Tibial nerve (tissue), 4 donors: ENCODE data around the gene GSG1.

ENCODE experiments used
- EP300 ChIP-seq, 2 donors: sonication (generic); formaldehyde crosslinking; IDR thresholded peaks; one replicate each; pipeline ENCODE4 v1.6.1; 2017; ENCODE audit warnings: antibody characterized with exemption in 2 of 2, mild to moderate bottlenecking in 1 of 2
- POLR2A ChIP-seq, 2 donors: fragments of 450-650 bp; IDR thresholded peaks; one replicate each; pipeline ENCODE4 v1.6.1; 2017; ENCODE audit warnings: antibody characterized with exemption in 2 of 2, mild to moderate bottlenecking in 2 of 2, moderate library complexity in 2 of 2
- TF ChIP-seq, protein P1 (sequence below), 5 experiments: fragments of 200-600 bp in 3 of 5; fragments of 450-650 bp in 2 of 5; sonication (generic) in 3 of 5; IDR thresholded peaks; one replicate each; pipeline ENCODE4 v1.5.1; 2016 to 2019; ENCODE audit warnings: antibody characterized with exemption in 5 of 5, mild to moderate bottlenecking in 3 of 5, moderate library complexity in 2 of 5

DNA sequence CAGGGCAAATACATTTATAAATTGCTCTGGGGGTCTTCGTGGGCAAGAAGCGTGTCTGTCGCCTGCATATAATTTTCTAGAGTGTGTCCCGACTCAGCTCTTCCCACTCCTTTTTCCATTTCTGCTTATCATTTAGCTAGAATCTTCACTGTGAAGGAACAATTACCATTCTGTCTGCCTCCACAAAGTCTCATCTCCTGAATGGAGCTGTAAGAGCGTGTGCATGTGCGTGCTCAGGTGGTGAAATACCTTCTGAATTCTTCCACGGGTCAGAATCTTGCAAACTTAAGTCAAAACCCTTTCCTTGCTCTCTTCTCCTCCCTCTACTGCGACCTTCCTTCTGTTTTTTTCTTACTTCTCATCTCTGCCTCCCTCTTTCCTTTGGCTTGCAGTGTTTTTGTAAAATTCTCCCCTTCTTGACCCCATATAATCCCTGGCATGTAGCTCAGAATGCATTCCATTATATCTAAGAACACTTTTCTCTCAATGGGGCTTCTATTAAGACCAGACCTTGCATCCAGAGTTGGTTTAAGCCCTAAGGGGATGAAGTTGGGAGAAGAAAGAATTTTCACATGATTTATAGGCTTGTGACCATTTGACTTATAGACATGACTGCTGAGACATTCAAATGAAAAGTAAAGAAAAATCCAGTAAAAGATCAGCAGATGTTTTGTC, 25.0 kb upstream of the GSG1 start:
- TF ChIP-seq, protein P1, sequence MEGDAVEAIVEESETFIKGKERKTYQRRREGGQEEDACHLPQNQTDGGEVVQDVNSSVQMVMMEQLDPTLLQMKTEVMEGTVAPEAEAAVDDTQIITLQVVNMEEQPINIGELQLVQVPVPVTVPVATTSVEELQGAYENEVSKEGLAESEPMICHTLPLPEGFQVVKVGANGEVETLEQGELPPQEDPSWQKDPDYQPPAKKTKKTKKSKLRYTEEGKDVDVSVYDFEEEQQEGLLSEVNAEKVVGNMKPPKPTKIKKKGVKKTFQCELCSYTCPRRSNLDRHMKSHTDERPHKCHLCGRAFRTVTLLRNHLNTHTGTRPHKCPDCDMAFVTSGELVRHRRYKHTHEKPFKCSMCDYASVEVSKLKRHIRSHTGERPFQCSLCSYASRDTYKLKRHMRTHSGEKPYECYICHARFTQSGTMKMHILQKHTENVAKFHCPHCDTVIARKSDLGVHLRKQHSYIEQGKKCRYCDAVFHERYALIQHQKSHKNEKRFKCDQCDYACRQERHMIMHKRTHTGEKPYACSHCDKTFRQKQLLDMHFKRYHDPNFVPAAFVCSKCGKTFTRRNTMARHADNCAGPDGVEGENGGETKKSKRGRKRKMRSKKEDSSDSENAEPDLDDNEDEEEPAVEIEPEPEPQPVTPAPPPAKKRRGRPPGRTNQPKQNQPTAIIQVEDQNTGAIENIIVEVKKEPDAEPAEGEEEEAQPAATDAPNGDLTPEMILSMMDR (IDR thresholded peaks at IDR 0.05), result no peak
- TF ChIP-seq EP300 (IDR thresholded peaks at IDR 0.05), result no peak
- TF ChIP-seq POLR2A (IDR thresholded peaks at IDR 0.05), result no peak
